ENCODE results near the gene C22orf39.

DNA sequence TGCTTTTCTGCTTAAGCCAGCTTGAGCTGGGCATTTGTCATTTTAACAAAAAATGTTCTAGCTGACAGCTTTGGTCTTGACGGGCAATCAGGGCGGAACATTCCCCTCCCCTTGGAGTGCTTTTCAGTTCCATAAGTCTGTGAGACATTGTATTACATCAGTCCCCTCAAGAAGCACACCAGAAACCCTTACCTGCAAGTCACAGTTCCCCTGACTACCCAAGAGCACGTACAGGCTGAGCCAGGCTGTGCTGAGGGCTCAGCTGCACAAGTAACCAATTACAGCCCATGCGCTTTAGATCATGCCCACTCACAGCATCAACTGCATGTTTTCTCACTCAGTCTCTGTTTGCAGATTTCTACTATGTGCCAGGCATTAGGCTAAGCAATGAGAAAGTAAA is 35.0 kb downstream of the C22orf39 start:
- TF ChIP-seq, protein P1, sequence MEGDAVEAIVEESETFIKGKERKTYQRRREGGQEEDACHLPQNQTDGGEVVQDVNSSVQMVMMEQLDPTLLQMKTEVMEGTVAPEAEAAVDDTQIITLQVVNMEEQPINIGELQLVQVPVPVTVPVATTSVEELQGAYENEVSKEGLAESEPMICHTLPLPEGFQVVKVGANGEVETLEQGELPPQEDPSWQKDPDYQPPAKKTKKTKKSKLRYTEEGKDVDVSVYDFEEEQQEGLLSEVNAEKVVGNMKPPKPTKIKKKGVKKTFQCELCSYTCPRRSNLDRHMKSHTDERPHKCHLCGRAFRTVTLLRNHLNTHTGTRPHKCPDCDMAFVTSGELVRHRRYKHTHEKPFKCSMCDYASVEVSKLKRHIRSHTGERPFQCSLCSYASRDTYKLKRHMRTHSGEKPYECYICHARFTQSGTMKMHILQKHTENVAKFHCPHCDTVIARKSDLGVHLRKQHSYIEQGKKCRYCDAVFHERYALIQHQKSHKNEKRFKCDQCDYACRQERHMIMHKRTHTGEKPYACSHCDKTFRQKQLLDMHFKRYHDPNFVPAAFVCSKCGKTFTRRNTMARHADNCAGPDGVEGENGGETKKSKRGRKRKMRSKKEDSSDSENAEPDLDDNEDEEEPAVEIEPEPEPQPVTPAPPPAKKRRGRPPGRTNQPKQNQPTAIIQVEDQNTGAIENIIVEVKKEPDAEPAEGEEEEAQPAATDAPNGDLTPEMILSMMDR (IDR thresholded peaks at IDR 0.05): no peak
- TF ChIP-seq POLR2AphosphoS5 (IDR thresholded peaks at IDR 0.05) (no peak), POLR2A (IDR thresholded peaks at IDR 0.05) (no peak)

All from breast epithelium (tissue), 3 donors.